Neural cell (in vitro differentiated cells): Measurements from ENCODE around the gene MLLT10.
A peak's percentile ranks its signal among the peaks of the same experiment; 100 is the strongest.

Experiments
- EP300 ChIP-seq: fragments of 450-650 bp; conservative IDR thresholded peaks from 2 replicates; pipeline ENCODE4 v1.6.1; 2014; ENCODE audit warnings: antibody characterized with exemption, mild to moderate bottlenecking, moderate library complexity; ENCODE audit not compliant: poor library complexity, severe bottlenecking
- EZH2 ChIP-seq: fragments of 200-600, 300-800 bp; shearing (Covaris generic), sonication (generic); IDR thresholded peaks from 2 replicates; pipeline ENCODE4 v1.6.1; 2014; ENCODE audit warnings: antibody characterized with exemption, low read length, borderline replicate concordance, mild to moderate bottlenecking; ENCODE audit not compliant: insufficient read depth, poor library complexity, severe bottlenecking
- POLR2AphosphoS5 ChIP-seq: IDR thresholded peaks from 2 replicates; pipeline ENCODE4 v1.6.1; 2012
- RAD21 ChIP-seq: fragments of 450-650 bp; conservative IDR thresholded peaks from 2 replicates; pipeline ENCODE4 v1.6.1; 2014; ENCODE audit warnings: antibody characterized with exemption, mild to moderate bottlenecking, moderate library complexity
- REST ChIP-seq: IDR thresholded peaks from 2 replicates; pipeline ENCODE4 v1.6.1; 2012; ENCODE audit warnings: borderline replicate concordance
- TAF1 ChIP-seq: IDR thresholded peaks from 2 replicates; pipeline ENCODE4 v1.6.1; 2012; ENCODE audit warnings: low read depth
- TF ChIP-seq, protein P1 (sequence below): fragments of 450-650 bp; IDR thresholded peaks from 2 replicates; pipeline ENCODE4 v1.5.1; 2014; ENCODE audit warnings: antibody characterized with exemption, mild to moderate bottlenecking, moderate library complexity; ENCODE audit not compliant: poor library complexity, severe bottlenecking

GRCh38 chr10:21497177-21497807, 36.7 kb upstream of the MLLT10 start:
- TF ChIP-seq, protein P1, sequence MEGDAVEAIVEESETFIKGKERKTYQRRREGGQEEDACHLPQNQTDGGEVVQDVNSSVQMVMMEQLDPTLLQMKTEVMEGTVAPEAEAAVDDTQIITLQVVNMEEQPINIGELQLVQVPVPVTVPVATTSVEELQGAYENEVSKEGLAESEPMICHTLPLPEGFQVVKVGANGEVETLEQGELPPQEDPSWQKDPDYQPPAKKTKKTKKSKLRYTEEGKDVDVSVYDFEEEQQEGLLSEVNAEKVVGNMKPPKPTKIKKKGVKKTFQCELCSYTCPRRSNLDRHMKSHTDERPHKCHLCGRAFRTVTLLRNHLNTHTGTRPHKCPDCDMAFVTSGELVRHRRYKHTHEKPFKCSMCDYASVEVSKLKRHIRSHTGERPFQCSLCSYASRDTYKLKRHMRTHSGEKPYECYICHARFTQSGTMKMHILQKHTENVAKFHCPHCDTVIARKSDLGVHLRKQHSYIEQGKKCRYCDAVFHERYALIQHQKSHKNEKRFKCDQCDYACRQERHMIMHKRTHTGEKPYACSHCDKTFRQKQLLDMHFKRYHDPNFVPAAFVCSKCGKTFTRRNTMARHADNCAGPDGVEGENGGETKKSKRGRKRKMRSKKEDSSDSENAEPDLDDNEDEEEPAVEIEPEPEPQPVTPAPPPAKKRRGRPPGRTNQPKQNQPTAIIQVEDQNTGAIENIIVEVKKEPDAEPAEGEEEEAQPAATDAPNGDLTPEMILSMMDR, result no peak
- no peak for TF ChIP-seq EZH2
- TF ChIP-seq EP300, result no peak
- peak; percentile 9 for TF ChIP-seq REST
- TF ChIP-seq POLR2AphosphoS5, result no peak
- TF ChIP-seq TAF1, result no peak
- TF ChIP-seq RAD21, result no peak
